ENCODE measurements around the gene NLN. TPM values are rescaled to one million over a fixed set of nuclear protein-coding genes. Genes with fewer than 3 reads are reported as not detected.
"Not testable (repeated sequence)": the region's sequence is repeated elsewhere in the genome, so short reads cannot be mapped to it uniquely, and the experiment has no call there.

Gene NLN
- total RNA-seq, 6 donors from 2014 or later = 4.2 to 20.8 (median 13.1) TPM

- no peaks in the 10 kb centered on the region for H3K27me3 ChIP-seq
- H3K4me1 ChIP-seq = no peaks in the 10 kb centered on the region
- H3K9me3 ChIP-seq = no peaks in the 10 kb centered on the region
- DNase-seq (no peak), ATAC-seq (ENCODE audit: low FRiP score in 2 of 2) (no peak)
- no peaks in the 10 kb centered on the region for H3K36me3 ChIP-seq
- TF ChIP-seq POLR2A (IDR thresholded peaks at IDR 0.05) (no peak), CTCF (IDR thresholded peaks at IDR 0.05) (no peak), EP300 (IDR thresholded peaks at IDR 0.05) (no peak), POLR2AphosphoS5 (IDR thresholded peaks at IDR 0.05) (no peak)
- WGBS, 2 donors = 64 to 76% methylated on average over 2 of the region's 2 CpGs
- H3K4me3 ChIP-seq = no peak overlapping the region
- H3K27ac ChIP-seq = no peak overlapping the region
These were observed 113.2 kb downstream of the NLN start for GRCh38 chr5:65835191-65835590.

GRCh38 chr5:65837139-65837538 lies 115.1 kb downstream of the NLN start:
- DNase-seq (no peak), ATAC-seq (ENCODE audit: low FRiP score in 2 of 2) (no peak)
- no peaks in the 10 kb centered on the region for H3K4me1 ChIP-seq
- H3K36me3 ChIP-seq = no peaks in the 10 kb centered on the region
- no peaks in the 10 kb centered on the region for H3K27me3 ChIP-seq
- H3K9me3 ChIP-seq = no peaks in the 10 kb centered on the region
- TF ChIP-seq EP300 (IDR thresholded peaks at IDR 0.05) = no peak
- no peak overlapping the region for H3K4me3 ChIP-seq
- no peak overlapping the region for H3K27ac ChIP-seq

- DNase-seq; H3K27ac ChIP-seq; H3K4me3 ChIP-seq; H3K36me3 ChIP-seq; H3K27me3 ChIP-seq; H3K9me3 ChIP-seq; H3K4me1 ChIP-seq; ATAC-seq (ENCODE audit: low FRiP score in 2 of 2): not testable (repeated sequence)
These were observed 117.2 kb downstream of the NLN start for GRCh38 chr5:65839170-65839569.

GRCh38 chr5:65840071-65840470 lies 118.1 kb downstream of the NLN start:
- no peak for ATAC-seq (ENCODE audit: low FRiP score in 2 of 2)
- 46% methylated on average over 3 of the region's 3 CpGs for WGBS, 2 donors

GRCh38 chr5:65844763-65845162 lies 122.8 kb downstream of the NLN start:
- DNase-seq; H3K9me3 ChIP-seq; H3K36me3 ChIP-seq; H3K4me3 ChIP-seq; H3K27ac ChIP-seq; ATAC-seq (ENCODE audit: low FRiP score in 2 of 2); H3K4me1 ChIP-seq; H3K27me3 ChIP-seq: not testable (repeated sequence)
- WGBS, 2 donors = 83 to 93% methylated on average over 4 of the region's 4 CpGs

More at GRCh38 chr5:65840071-65840470, 118.1 kb downstream of the NLN start:
- no peak overlapping the region for H3K27ac ChIP-seq
- H3K4me3 ChIP-seq = no peak overlapping the region
- H3K36me3 ChIP-seq = no peaks in the 10 kb centered on the region
- DNase-seq = no peak
- no peaks in the 10 kb centered on the region for H3K4me1 ChIP-seq
- H3K27me3 ChIP-seq = no peaks in the 10 kb centered on the region
- TF ChIP-seq POLR2AphosphoS5 (IDR thresholded peaks at IDR 0.05) = no peak
- no peak for TF ChIP-seq CTCF (IDR thresholded peaks at IDR 0.05)
- no peak for TF ChIP-seq POLR2A (IDR thresholded peaks at IDR 0.05)
- TF ChIP-seq EP300 (IDR thresholded peaks at IDR 0.05) = no peak
- H3K9me3 ChIP-seq = no peaks in the 10 kb centered on the region

- Histone ChIP-seq H3K4me3 (no peak overlapping the region), H3K4me1 (no peaks in the 10 kb centered on the region), H3K36me3 (no peaks in the 10 kb centered on the region), H3K27me3 (no peaks in the 10 kb centered on the region), H3K27ac (no peak overlapping the region), H3K9me3 (no peaks in the 10 kb centered on the region)
- no peak for DNase-seq
- 93% methylated on average over 1 of the region's 1 CpG for WGBS, 2 donors
- no peak for TF ChIP-seq POLR2AphosphoS5 (IDR thresholded peaks at IDR 0.05)
- no peak for TF ChIP-seq EP300 (IDR thresholded peaks at IDR 0.05)
- no peak for TF ChIP-seq POLR2A (IDR thresholded peaks at IDR 0.05)
- TF ChIP-seq CTCF (IDR thresholded peaks at IDR 0.05) = no peak
- no peak for ATAC-seq (ENCODE audit: low FRiP score in 2 of 2)
These were observed 124.1 kb downstream of the NLN start for GRCh38 chr5:65846101-65846500.

- ATAC-seq (ENCODE audit: low FRiP score in 2 of 2) = not testable (repeated sequence)
- 94 to 99% methylated on average over 5 of the region's 5 CpGs for WGBS, 2 donors
These were observed 125.0 kb downstream of the NLN start for GRCh38 chr5:65847019-65847418.

GRCh38 chr5:65849918-65850317 lies 127.9 kb downstream of the NLN start:
- not testable (repeated sequence) for H3K27me3 ChIP-seq; H3K4me1 ChIP-seq; ATAC-seq (ENCODE audit: low FRiP score in 2 of 2); DNase-seq; H3K36me3 ChIP-seq; H3K27ac ChIP-seq; H3K9me3 ChIP-seq; H3K4me3 ChIP-seq
- WGBS, 2 donors = 70 to 94% methylated on average over 1 of the region's 1 CpG

More at GRCh38 chr5:65847019-65847418, 125.0 kb downstream of the NLN start:
- not testable (repeated sequence) for H3K27me3 ChIP-seq, H3K4me1 ChIP-seq, DNase-seq, H3K9me3 ChIP-seq, H3K27ac ChIP-seq, H3K4me3 ChIP-seq, H3K36me3 ChIP-seq
